ENCODE data around the gene F11. TPM values are rescaled to one million over a fixed set of nuclear protein-coding genes. Genes with fewer than 3 reads are reported as not detected.

F11 gene
- total and polyA plus RNA-seq, 9 of the 15 experiments (the other 6 are each of a cell fraction or from before 2014, with no cell fraction given): not detected

DNA sequence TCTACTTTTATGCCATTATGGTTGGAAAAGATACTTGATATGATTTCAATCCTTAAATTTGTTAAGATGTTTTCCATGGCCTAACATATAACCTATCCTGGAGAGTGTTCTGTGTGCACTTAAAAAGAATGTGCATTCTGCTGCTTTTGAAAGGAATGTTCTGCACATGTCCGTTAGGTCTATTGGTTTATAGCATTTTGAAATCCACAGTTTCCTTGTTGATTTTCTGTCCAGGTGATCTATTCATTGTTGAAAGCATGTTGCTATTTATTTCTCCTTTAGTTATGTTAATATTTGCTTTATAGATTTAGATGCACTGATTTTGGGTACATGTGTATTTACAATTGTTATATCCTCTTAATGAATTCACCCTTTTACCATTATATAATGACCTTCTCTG lies 44.4 kb upstream of the F11 start (continued):
- TF ChIP-seq, protein P1, sequence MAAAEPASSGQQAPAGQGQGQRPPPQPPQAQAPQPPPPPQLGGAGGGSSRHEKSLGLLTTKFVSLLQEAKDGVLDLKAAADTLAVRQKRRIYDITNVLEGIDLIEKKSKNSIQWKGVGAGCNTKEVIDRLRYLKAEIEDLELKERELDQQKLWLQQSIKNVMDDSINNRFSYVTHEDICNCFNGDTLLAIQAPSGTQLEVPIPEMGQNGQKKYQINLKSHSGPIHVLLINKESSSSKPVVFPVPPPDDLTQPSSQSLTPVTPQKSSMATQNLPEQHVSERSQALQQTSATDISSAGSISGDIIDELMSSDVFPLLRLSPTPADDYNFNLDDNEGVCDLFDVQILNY (CRISPR knock-in tag; IDR thresholded peaks at IDR 0.05): no peak
- TF ChIP-seq ZKSCAN3 (CRISPR knock-in tag; IDR thresholded peaks at IDR 0.05) (no peak), SRSF9 (IDR thresholded peaks at IDR 0.05; ENCODE audit: borderline replicate concordance, low read depth, low read length) (no peak), ELF2 (CRISPR knock-in tag; IDR thresholded peaks at IDR 0.05) (no peak), TAL1 (IDR thresholded peaks at IDR 0.05) (no peak)

DNA sequence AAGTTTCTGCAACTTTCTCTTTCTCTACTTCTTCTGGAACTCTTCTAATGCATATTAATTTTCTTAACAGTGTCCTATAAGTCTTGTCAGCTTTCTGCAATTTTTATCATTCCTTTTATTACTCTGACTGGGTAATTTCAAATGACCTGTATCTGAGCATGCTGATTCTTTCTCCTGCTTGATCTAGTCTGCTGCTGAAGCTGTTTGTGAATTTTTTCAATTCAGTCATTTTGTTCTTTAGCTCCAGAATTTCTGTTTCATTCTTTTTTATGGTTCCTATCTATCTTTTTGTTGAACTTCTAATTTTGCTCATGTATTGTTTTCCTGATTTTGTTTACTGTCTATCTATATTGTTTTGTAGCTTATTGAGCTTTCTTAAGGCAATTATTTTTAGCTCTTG lies 40.1 kb upstream of the F11 start:
- intact Hi-C loops (cut with micrococcal nuclease) (no loop called here), in situ Hi-C loops (cut with MboI) (no loop called here)
- Histone ChIP-seq H3K9ac (ENCODE audit: insufficient read depth in 1 of 2, low read depth in 2 of 2, low read length in 2 of 2) (no peak overlapping the region), H2AFZ (ENCODE audit: low read depth, low read length) (no peak overlapping the region), H3K4me1 (replicated peaks in 1 of 2; ENCODE audit: control insufficient read depth in 2 of 2, insufficient read depth in 2 of 2, low read length in 2 of 2) (no peaks in the 10 kb centered on the region), H4K20me1 (replicated peaks; ENCODE audit: control insufficient read depth, insufficient read depth, low read length) (no peaks in the 10 kb centered on the region), H3K4me2 (ENCODE audit: insufficient read depth, low read length) (no peak overlapping the region), H3K27me3 (ENCODE audit: control insufficient read depth in 2 of 2, insufficient read depth in 2 of 2, low read length in 2 of 2) (no peaks in the 10 kb centered on the region), H3K79me2 (ENCODE audit: control insufficient read depth, insufficient read depth, low read length) (no peaks in the 10 kb centered on the region), H3K4me3 (no peak overlapping the region), H3K27ac (ENCODE audit: extremely low read depth, low read depth, low read length) (no peak overlapping the region), H3K9me1 (ENCODE audit: control insufficient read depth, insufficient read depth, low read length) (no peaks in the 10 kb centered on the region), H3K9me3 (replicated peaks; ENCODE audit: control insufficient read depth, insufficient read depth, low read depth, low read length) (peaks cover 2% of the 10 kb centered on the region; the same call in 1 of the 2 replicates), H3K36me3 (ENCODE audit: control insufficient read depth, insufficient read depth, low read length) (no peaks in the 10 kb centered on the region)
- FAIRE-seq (no peak), ATAC-seq (no peak), DNase-seq (ENCODE audit: extremely low read depth in 1 of 4, low spot score in 3 of 4) (no peak)
- ChIA-PET POLR2A (no interaction called here), CTCF (ENCODE audit: low intra/inter-chr PET ratio) (no interaction called here)
- no TSS peak for BruUV-seq (replicated peaks)
- TF ChIP-seq KAT7 (CRISPR knock-in tag; IDR thresholded peaks at IDR 0.05; ENCODE audit: borderline replicate concordance) (no peak), RNF2 (IDR thresholded peaks at IDR 0.05) (no peak), SNIP1 (IDR thresholded peaks at IDR 0.05; ENCODE audit: low read depth) (no peak), DNMT1 (IDR thresholded peaks at IDR 0.05) (no peak), ZNF133 (CRISPR knock-in tag; IDR thresholded peaks at IDR 0.05) (no peak), ZBTB17 (CRISPR knock-in tag; IDR thresholded peaks at IDR 0.05) (no peak), ZFP30 (CRISPR knock-in tag; IDR thresholded peaks at IDR 0.05; ENCODE audit: borderline replicate concordance) (no peak), KLF1 (tag; IDR thresholded peaks at IDR 0.05) (no peak)
- TF ChIP-seq, protein P2, sequence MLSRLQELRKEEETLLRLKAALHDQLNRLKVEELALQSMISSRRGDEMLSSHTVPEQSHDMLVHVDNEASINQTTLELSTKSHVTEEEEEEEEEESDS (CRISPR knock-in tag; IDR thresholded peaks at IDR 0.05): no peak
